ENCODE data around the gene EED. TPM values are rescaled to one million over a fixed set of nuclear protein-coding genes. Genes with fewer than 3 reads are reported as not detected.

The EED gene
- total and polyA plus RNA-seq, 4 donors: 5.4 to 17.1 (median 8.2) TPM

- Histone ChIP-seq H3K4me3 (ENCODE audit: low read depth in 1 of 3, low read length in 3 of 3) (no peak overlapping the region), H3K9ac (ENCODE audit: low read depth in 1 of 2, low read length in 2 of 2) (no peak overlapping the region), H3K27ac (ENCODE audit: low read depth in 1 of 2, low read length in 2 of 2) (no peak overlapping the region), H3K27me3 (ENCODE audit: control insufficient read depth in 4 of 4, insufficient read depth in 4 of 4, low read length in 3 of 4) (no peaks in the 10 kb centered on the region), H3K36me3 (ENCODE audit: control insufficient read depth in 4 of 4, insufficient read depth in 3 of 4, low read depth in 1 of 4, low read length in 3 of 4) (no peaks in the 10 kb centered on the region), H3K4me1 (ENCODE audit: control insufficient read depth in 4 of 4, insufficient read depth in 4 of 4, low read length in 3 of 4) (peaks cover 0 to 17% (median under 1%) of the 10 kb centered on the region in 4 donors), H3K9me3 (ENCODE audit: control insufficient read depth in 4 of 4, low read length in 3 of 4) (no peaks in the 10 kb centered on the region)
- WGBS: 90% methylated on average over 18 of the region's 18 CpGs
- no peak for DNase-seq (ENCODE audit: low spot score)
- TF ChIP-seq HNF4A (conservative IDR thresholded peaks at IDR 0.05): no peak
- TF ChIP-seq GABPA (IDR thresholded peaks at IDR 0.05 in 1 of 2, conservative IDR thresholded peaks at IDR 0.05 in 1 of 2): no peak
- TF ChIP-seq RXRA (IDR thresholded peaks at IDR 0.05): no peak
- no peak for TF ChIP-seq CTCF (IDR thresholded peaks at IDR 0.05; ENCODE audit: low read depth, low read length, missing input control)
- TF ChIP-seq TAF1 (conservative IDR thresholded peaks at IDR 0.05): no peak
- no peak for TF ChIP-seq NR2F2 (IDR thresholded peaks at IDR 0.05)
- no peak for TF ChIP-seq FOXA2 (IDR thresholded peaks at IDR 0.05)
- TF ChIP-seq RAD21 (IDR thresholded peaks at IDR 0.05): no peak
- TF ChIP-seq MAX (IDR thresholded peaks at IDR 0.05): no peak
- TF ChIP-seq REST (IDR thresholded peaks at IDR 0.05): no peak
- no peak for TF ChIP-seq EGR1 (IDR thresholded peaks at IDR 0.05; ENCODE audit: low read depth in 2 of 2)
- TF ChIP-seq HNF4G (IDR thresholded peaks at IDR 0.05): no peak
- no peak for TF ChIP-seq ATF3 (IDR thresholded peaks at IDR 0.05)
These were observed 49.6 kb upstream of the EED start for GRCh38 chr11:86194998-86195397.

- no peaks in the 10 kb centered on the region for H3K9me3 ChIP-seq (ENCODE audit: control insufficient read depth in 4 of 4, low read length in 3 of 4)
- H3K4me1 ChIP-seq (ENCODE audit: control insufficient read depth in 4 of 4, insufficient read depth in 4 of 4, low read length in 3 of 4): peaks cover 0 to 17% (median under 1%) of the 10 kb centered on the region in 4 donors
- no peak for DNase-seq (ENCODE audit: low spot score)
- no peaks in the 10 kb centered on the region for H3K27me3 ChIP-seq (ENCODE audit: control insufficient read depth in 4 of 4, insufficient read depth in 4 of 4, low read length in 3 of 4)
- no peak overlapping the region for H3K4me3 ChIP-seq (ENCODE audit: low read depth in 1 of 3, low read length in 3 of 3)
- no peak overlapping the region for H3K9ac ChIP-seq (ENCODE audit: low read depth in 1 of 2, low read length in 2 of 2)
- H3K36me3 ChIP-seq (ENCODE audit: control insufficient read depth in 4 of 4, insufficient read depth in 3 of 4, low read depth in 1 of 4, low read length in 3 of 4): no peaks in the 10 kb centered on the region
- H3K27ac ChIP-seq (ENCODE audit: low read depth in 1 of 2, low read length in 2 of 2): no peak overlapping the region
- WGBS: 70% methylated on average over 6 of the region's 6 CpGs
- TF ChIP-seq SP1 (IDR thresholded peaks at IDR 0.05): no peak
- TF ChIP-seq CTCF (IDR thresholded peaks at IDR 0.05; ENCODE audit: low read depth, low read length, missing input control): no peak
- no peak for TF ChIP-seq ATF3 (IDR thresholded peaks at IDR 0.05)
- no peak for TF ChIP-seq EGR1 (IDR thresholded peaks at IDR 0.05; ENCODE audit: low read depth in 2 of 2)
- TF ChIP-seq JUND (IDR thresholded peaks at IDR 0.05): no peak
- TF ChIP-seq MAX (IDR thresholded peaks at IDR 0.05): no peak
- TF ChIP-seq RXRA (IDR thresholded peaks at IDR 0.05): no peak
- TF ChIP-seq GABPA (IDR thresholded peaks at IDR 0.05 in 1 of 2, conservative IDR thresholded peaks at IDR 0.05 in 1 of 2): no peak
- no peak for TF ChIP-seq REST (IDR thresholded peaks at IDR 0.05)
- no peak for TF ChIP-seq HNF4G (IDR thresholded peaks at IDR 0.05)
- TF ChIP-seq RAD21 (IDR thresholded peaks at IDR 0.05): no peak
- no peak for TF ChIP-seq HNF4A (conservative IDR thresholded peaks at IDR 0.05)
- no peak for TF ChIP-seq FOXA2 (IDR thresholded peaks at IDR 0.05)
- no peak for TF ChIP-seq FOXA1 (IDR thresholded peaks at IDR 0.05)
- TF ChIP-seq NR2F2 (IDR thresholded peaks at IDR 0.05): no peak
These were observed 48.4 kb upstream of the EED start for GRCh38 chr11:86196085-86196696.
